Activated CD4-positive, alpha-beta T cell treated with anti-CD3 and anti-CD28 coated beads for 4 hours (primary cell): ENCODE results near the gene GAPT.

Experiments
- DNase-seq, 2 donors: peaks; one replicate each; pipeline ENCODE4 v3.0.0-alpha.2; 2020

Gene GAPT

DNA sequence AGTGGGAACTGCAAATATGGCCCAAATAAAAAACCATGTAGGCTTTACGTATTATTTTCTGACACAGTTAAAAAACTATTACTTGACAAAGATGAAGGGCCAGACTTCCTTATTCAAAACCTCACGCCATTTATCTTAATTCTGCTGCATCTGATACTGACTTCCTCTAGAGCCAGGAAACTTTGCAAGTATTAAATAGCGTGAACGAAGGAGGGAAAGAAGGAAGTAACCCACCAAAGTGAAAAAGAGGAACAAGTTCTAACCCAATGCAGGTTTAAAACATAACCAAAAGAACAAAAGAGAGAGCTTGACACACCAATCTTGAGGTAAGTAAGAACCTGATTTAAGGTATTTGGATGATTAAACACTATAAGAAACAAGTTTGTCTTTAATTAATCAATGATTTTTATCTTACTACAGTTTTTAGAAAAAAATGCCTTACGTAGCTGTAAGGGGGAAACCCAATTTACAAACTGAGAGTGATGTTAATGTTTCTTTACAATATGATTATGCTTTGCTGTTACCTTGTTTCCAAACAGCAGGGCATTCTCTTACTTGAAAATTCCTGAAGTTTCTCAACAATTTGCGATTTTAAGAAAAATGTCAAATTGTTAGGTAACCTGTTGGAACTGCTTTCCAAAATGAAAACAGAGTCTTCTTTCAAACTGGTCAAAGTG is at the start of gene GAPT:
GAPT (plus strand) TSS at position 220 of the 677 bp plus-strand sequence. CDS start 3,102 bp downstream, outside the sequence.
- no peak for DNase-seq

DNA sequence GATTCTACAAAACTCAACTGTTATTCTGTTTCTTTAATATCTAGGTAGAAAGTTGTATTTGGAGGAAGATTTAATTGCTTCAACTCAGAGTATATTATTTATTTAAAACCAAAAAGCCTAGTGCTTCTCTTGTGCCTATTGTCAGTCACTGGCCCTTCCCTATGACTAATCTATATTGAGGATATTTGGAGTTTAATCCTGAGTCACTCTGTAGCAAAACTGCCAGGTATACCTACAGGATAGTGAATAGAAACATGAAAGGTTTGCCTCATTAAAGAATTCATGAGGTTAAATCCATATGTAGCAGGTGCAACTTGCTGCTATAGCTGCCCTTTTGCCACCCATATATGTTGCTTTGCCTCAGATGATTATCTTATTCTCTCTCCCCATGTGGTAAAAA is 46.4 kb upstream of the GAPT start:
- DNase-seq = no peak

DNA sequence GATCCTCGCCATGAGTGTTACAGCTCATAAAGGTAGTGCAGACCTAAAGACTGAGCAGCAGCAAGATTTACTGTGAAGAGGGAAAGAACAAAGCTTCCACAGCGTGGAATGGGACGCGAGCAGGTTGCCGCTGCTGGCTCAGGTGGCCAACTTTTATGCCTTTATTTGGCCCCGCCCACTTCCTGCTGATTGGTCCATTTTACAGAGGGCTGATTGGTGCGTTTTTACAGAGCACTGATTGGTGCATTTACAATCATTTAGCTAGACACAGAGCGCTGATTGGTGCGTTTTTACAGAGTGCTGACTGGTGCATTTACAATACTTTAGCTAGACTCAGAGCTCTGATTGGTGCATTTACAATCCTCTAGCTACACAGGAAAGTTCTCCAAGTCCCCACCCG is 45.2 kb upstream of the GAPT start:
- DNase-seq = no peak

DNA sequence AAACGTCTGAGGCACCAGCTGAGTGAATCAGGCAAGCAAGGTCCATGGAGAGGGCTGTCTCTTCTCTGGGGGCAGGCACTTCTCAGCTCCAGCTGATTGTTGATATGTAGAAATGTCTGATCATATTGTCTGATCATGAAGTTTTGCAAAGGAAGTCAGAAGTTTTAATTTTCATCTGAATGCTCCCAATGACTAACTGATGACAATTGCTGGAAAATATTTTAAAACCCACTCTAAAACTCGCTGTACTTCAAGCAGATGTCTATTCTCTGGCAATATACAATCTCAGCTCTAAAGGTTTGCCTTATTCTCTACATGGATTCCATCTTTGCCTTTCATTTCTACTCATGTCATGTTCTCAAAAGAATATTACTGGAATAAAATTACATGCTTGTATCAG is 44.0 kb upstream of the GAPT start:
- DNase-seq = no peak

DNA sequence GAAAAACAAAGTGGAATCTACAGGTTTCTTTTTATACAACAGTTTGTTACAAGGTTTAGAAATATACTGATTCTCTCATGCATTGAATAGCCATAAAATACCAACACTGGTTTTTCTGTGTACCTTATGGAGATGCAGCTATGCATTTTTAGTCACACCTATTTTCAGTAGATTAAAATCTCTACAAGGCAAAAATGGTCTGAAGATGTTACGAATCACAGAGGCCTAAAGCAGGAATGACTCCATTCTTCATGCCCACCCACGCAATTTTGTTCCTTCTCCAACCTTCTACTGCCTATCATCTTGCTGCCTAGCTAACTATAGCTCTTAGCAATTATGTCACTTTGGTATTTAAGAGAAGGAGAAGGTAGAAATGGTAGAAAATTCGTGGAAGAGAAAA is 41.2 kb upstream of the GAPT start:
- DNase-seq = no peak

DNA sequence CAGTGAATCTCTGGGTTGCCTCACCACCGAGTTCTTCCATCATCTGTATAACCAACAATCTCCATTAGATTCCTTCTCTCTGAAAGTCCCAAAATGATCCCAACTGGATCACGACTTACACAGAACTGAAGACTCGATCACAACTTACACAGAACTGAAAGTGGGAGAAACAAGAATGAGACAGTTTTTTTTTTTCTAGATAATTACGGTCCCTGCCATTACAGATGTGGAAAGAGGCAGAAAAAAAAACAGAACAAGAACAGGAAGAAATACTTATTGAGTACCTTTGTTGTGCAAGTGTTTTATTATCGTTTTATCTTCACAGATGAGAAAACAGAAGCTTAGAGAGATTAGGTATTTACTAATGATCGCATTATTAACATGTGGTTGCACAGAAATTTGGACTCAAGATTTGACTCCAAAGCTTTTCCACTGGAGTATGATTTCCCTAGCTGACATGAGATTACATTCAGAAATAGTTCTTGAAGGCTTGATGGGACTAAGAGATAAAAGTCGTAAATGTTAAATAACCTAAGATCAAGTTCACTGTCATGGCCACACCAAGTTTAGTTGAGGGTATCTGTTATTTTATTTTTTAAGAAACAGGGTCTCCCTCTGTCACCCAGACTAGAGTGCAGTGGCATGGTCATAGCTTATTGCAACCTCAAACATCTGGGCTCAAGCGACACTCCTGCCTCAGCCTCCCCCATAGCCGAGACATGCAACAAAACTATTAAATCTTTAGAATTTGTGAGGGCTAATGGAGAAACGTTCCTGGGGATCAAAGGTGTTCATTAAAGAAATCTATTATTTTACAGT is 40.2 kb upstream of the GAPT start:
- DNase-seq = no peak

DNA sequence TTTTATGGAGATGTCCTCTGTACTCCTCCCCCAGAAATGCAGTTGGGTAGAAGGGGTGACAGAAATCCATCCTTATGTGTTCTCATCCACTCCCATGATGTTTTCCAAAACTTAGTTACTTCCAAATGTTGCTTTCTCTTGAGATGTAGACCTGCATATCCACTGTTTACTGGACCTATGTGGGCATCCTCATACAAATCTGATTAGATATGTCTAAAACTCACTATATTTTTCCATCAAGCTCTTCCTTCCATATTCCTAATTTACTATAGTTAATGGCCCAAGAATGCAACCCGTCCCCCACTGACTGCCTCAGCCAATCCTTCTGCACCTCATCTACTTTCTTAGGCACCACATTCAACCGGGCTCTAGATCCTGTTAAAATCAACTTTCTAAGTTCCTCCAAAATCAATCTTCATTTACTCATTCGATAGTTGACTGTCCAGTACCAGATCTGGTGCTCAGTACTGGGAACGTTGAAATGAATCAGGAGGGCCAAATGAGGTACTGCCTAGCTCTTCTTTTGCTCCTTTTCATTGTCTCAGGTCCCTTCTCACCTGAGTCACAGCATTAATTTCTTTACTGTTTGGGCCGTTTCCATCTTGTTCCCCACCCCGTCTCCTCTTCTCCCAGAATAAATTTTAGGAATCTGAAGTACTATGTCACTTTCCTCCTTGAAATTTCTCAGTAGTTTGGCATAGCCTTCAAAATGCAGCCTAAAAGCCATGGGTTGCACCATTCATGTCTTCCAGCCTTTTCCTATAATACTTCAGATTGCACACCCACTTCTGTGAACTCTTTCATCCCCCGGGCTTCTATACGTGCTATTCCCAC is 39.3 kb upstream of the GAPT start:
- DNase-seq = no peak

DNA sequence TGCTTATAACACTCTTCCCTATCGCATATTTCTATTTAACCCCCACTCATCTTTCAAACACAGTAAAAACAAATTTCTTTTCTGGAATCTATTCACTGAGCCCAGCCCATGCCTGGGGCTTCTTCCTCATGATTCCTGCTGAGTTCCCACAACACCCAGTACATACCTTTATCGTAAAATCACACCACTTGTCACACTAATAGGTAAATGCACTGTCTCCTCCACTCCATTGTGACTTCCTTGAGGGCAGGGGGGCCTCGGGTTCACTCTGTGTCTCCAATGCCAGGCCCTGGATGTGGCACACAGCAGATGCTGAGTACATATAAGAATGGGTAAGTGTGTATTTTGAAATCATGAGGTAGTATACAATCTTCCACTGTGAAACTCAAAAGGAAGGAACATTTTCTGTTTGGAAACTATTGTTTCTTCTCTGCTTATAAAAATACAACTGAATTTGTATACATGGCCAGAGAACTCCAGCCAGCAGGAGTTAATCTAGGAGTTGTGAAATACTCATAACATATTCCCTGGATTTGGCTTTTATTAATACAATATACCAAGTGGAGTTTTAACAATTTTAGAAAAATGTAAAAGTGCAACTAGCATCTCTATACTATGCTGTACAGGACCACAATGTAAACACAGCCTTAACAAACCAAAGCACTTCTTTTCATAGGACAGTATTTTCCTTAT is 38.5 kb upstream of the GAPT start:
- no peak for DNase-seq

DNA sequence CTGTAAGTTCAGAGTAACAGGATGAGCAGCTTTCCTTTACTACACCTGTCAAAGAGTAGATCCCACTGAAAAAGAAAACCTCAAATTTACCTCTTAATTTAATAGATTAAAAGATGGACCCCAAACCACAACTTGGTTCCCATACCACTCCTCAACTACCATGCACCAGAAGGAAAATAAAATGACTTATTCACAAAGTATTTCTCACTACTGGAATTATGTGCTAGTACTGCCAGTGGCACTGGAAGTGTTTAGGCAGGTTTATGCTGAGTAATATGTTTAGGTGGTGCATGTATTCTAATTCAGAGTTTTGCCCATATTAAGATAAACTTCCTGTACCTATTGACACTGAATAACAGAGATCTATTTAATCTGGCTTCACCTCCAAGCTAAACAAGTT is 37.9 kb upstream of the GAPT start:
- no peak for DNase-seq

DNA sequence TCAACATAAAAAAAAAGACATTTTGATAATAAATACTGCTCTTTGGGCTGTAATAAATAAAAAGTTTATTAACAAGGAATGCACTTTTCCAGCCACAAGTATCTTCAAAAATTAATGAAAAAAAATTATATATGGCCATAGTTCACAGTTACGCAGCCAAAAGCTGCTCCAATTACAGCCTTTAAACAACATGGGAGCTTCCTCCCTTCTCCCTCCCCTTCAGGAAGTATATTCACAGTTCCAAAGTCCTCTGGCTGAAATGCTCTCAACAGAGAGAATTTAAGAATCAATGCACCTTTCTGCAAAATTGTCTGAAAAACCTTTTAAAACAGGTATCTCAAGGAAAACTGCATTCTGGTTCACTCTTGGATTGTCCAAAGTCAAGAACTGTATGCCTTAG is 37.2 kb upstream of the GAPT start:
- no peak for DNase-seq

DNA sequence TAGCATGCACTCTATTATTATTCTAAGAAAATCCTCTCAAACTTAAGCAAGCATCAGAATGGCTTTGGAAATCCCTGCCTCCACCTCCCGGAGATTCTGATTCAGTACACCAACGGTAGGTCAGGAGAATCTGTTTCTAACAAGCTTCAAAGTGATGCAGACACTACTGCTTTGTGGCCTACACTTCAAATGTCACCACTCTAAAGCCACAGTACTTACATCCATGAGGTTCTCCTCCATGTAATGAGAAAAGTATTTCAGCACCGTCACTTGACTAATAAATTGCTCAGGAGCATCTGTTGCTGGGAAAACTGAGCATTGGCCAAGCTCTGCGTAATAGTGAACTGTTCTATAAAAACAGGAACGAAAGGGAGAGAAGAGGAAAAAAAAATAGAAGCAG is 36.2 kb upstream of the GAPT start:
- no peak for DNase-seq

DNA sequence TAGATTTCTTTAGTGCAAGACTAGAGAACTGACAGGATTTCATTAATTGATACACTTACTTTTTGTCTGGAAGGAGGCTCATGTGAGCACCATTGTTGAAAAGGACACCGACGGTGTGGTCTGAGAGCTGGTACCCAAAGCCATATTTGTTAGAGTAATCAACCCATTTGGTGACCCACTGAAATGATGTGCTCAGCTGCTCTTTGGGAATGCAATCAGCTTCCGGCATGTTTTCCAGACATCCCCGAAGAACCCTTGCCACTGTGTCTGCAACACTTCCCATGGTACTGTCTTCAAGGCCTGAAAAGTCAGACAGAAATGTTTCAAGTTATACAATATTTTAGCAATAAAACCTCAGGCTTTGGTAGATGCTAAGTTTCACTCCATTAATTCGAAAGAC is 35.8 kb upstream of the GAPT start:
- no peak for DNase-seq

DNA sequence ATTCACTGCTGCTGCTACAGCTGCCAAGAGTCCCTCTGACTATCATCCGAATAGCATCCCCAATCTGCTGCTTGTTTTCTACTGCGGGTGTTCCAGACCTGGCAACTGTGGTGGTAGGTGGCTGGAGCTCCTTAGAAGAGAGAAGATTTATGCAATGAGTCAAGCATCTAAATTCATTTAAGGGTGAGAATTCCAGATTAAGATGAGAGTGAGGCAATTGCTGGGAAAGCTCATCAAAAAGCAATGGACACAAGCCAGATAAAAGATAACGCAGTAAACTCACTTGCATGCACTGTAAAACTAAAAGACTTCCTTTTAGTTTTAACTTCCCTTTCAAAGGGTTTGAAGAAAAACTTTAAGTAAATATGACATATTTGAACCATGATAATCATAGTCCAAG is 35.2 kb upstream of the GAPT start:
- DNase-seq = no peak

DNA sequence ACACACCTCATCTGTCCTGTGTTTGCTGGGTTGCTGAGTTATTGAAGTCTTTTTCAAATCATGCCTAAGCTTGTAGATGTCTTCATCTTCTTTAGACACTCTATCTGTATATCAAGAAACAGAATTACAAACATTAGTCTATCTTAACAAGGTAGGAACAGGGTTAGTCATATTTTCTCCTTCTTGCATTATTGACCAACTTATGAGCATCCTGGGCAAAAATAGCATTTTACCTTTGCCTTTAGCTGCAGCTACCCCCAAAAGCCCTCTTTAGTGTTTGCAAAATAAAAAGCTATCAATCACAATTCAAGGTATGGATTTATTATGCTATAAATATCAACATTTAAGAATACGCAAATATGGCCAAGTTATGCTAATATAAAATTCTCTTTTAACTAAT is 34.7 kb upstream of the GAPT start:
- DNase-seq = no peak

DNA sequence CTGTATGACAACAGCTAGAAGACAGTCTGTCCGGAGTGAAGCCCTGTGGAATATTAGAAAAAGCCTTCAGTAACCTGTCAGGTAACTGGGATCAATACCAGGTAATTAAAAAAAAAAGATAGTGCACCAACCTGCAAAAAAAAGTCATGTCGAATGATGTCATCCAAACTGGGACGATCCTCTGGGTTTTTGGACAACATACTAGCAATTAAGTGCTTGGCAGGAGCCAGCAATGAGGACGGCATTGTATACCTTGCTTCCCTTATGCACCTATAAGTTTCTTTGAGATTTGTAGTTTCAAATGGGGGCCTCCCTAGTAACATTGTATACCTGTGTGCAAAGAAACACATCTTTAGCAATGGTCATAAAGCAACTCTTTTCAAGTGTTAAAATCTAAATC is 34.2 kb upstream of the GAPT start:
- no peak for DNase-seq

DNA sequence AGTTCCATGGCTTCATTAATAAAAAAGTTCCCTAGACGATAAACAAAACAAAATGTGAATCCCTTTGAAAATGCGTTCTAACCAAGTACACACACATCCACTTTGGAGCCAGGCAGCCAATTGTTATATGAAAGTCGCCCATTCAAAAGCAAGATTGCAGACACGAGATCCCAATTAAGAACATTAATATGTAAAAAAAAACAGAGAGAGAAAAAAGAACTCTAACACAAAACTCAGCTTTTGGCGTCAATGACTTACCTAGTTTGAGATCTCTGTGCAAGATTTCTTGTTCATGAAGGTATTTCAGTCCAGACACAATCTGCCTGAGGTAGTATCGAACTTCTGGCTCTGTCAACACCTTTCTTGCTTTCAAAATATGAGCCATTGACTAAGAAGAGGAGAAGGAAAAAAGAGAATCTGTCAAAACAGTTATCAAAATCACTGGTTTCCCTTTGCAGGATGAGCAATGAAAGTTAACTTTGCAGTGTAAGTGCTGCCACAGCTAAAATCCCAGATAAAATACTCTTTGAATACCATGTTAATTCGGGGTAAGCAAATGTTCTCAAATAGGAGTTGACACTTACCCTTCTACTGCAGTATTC is 33.0 kb upstream of the GAPT start:
- no peak for DNase-seq

DNA sequence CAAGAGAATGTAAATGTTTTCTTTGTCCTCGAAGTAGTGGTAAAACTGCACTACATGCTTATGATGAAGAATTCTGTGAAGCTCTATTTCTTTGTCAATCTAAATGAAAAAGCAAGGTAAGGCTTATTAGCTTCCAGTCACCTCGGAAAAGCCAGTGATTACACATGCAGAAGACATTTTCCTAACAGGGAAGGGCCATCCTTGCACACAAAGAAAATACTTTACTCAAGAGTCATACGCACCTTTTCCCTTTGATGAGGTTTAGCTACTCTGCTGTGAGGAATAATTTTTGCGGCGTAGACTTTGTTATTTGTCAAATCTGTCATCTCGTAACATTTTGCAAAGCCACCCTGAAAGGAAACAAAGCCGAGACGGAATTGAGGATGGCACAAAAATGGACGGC is 32.5 kb upstream of the GAPT start:
- DNase-seq = peak in 1 of 2 donors; percentile 6

DNA sequence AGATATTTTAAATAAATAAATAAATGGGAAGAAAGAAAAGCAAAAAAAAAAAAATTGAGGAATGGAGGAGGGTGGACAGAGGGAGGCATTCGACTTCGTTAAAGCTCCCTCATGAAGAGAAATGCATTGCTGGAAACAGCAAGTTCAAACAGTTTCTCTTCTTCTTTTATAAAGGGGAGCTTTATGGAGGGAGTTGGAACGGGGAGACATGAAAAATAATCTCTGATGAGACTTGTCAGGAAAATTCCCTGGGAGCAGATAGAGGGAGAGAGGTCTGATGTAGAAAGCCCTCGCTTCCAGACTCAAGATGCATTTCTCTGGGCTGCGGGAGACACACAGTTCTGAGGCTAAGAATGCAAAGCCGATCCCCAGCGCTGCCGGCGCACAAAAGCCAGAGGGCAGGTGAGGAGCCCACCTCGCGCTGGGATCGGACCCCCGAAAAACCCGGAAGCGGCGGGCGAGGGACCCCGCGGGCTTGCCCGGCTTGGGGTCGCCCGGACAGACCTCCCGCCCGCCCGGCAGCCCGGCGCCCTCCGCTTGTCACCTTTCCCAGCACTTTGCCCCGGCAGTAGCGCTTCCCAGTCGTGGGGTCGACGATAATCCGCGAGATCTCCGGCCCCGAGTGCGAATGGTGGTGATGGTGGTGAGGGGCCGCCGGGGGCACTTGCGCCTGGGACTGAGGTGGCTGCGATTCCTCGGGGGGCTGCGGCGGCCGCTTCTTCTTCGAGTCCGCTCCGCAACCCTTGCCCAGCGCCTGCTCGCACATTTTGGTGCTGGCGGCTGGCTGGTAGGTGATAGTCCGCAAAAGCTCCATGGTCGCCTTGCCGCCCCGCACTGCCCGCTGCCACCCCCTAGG is 31.9 kb upstream of the GAPT start:
- no peak for DNase-seq

DNA sequence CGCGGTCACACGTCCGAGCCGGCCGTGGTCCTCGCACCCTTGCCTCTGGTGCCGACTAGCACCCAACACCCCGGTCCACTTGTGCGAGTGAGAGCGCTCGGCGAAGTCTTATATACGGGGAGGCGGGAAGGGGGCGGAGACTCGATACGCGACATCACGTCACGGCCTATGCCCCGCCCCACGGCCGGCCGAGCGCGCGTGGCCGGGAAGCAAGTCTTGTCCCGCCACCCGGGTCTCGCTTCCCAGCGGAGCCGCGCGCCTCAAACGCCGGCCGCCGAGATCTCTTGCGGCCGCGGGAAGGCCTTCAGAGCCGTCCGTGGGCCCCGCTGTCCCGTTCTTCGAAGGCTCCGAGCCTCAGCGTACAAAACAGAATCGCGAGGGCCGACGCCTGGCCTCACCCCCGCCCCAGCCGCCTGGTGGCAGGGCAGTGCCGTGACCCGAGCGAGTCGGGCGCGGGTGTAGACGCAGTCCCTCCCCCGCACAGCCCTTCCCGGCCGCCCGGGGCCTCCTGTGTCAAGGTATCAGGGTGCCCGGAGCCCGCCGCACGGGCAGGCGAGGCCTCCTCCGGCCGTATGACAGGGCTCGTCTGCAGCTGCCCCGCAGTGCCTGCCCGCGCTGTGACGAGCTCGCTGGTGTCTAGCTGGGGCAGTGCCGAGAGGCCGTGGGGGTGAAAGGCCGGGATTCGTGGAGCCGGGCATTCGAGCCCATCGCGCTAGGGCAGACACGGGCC is 31.1 kb upstream of the GAPT start, which contains the start of gene PLK2:
PLK2 (minus strand) TSS at position 85 of the 730 bp plus-strand sequence. CDS start 127 bp downstream, outside the sequence.
- peak; percentile 93 to 94 for DNase-seq

DNA sequence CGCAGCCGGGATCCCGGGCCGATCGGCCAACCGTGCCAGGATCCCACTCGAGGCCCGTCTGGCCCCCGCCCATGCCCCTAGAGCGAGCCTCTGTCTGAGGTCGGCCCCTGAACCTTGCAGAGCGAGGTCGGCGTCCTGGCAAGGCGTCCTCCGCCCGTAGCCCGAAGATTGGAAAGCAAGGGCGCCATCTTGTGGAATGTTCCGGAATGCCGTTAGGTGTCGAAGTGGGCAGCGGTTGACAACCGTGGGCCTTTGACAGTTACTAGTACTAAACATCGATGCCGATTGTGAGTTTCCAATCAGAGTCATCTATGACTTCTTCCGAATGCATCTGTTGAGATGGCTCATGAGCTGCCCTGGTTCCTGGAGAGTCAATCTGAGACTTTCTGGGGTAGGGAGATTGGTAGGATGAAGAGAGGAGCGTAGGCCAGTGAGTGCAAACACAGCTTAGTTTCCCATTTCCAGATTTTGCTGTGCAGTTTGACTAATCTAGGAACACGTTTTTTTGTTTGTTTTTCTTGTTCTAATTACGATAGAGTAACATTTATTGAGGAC is 30.4 kb upstream of the GAPT start:
- peak; percentile 87 to 92 for DNase-seq
